Rectal smooth muscle tissue (tissue), 1 donor: ENCODE data around the gene RANBP3.

Source experiments
- H3K27ac ChIP-seq: one replicate; pipeline ENCODE4 v1.7.0; 2013; ENCODE audit warnings: low read depth, low read length, inconsistent platforms
- H3K27me3 ChIP-seq: one replicate; pipeline ENCODE4 v1.7.0; 2013; ENCODE audit warnings: low read length; ENCODE audit not compliant: control insufficient read depth, insufficient read depth
- H3K36me3 ChIP-seq: one replicate; pipeline ENCODE4 v1.7.0; 2013; ENCODE audit warnings: low read length; ENCODE audit not compliant: control insufficient read depth, insufficient read depth
- H3K4me1 ChIP-seq: one replicate; pipeline ENCODE4 v1.7.0; 2013; ENCODE audit warnings: low read length; ENCODE audit not compliant: control insufficient read depth, insufficient read depth
- H3K4me3 ChIP-seq: one replicate; pipeline ENCODE4 v1.7.0; 2013; ENCODE audit warnings: low read length
- H3K9ac ChIP-seq: one replicate; pipeline ENCODE4 v1.7.0; 2013; ENCODE audit warnings: low read length

The RANBP3 gene

GRCh38 chr19:6000228-6000847 is 22.4 kb upstream of the RANBP3 start:
- Histone ChIP-seq H3K27ac (no peak overlapping the region), H3K9ac (no peak overlapping the region), H3K27me3 (no peaks in the 10 kb centered on the region), H3K36me3 (peaks cover 24% of the 10 kb centered on the region), H3K4me3 (no peak overlapping the region), H3K4me1 (no peaks in the 10 kb centered on the region)

GRCh38 chr19:5999693-6000092 is 21.8 kb upstream of the RANBP3 start:
- no peaks in the 10 kb centered on the region for H3K27me3 ChIP-seq
- peaks cover 20% of the 10 kb centered on the region for H3K36me3 ChIP-seq
- no peak overlapping the region for H3K9ac ChIP-seq
- no peak overlapping the region for H3K27ac ChIP-seq
- no peaks in the 10 kb centered on the region for H3K4me1 ChIP-seq
- H3K4me3 ChIP-seq, result no peak overlapping the region

GRCh38 chr19:5997371-5997770 is 19.4 kb upstream of the RANBP3 start:
- Histone ChIP-seq H3K4me3 (no peak overlapping the region), H3K36me3 (peaks cover 20% of the 10 kb centered on the region), H3K4me1 (peaks cover 13% of the 10 kb centered on the region), H3K9ac (no peak overlapping the region), H3K27me3 (no peaks in the 10 kb centered on the region), H3K27ac (no peak overlapping the region)

- Histone ChIP-seq H3K9ac (no peak overlapping the region), H3K4me3 (no peak overlapping the region), H3K36me3 (peaks cover 20% of the 10 kb centered on the region), H3K27ac (no peak overlapping the region), H3K27me3 (no peaks in the 10 kb centered on the region), H3K4me1 (peaks cover 13% of the 10 kb centered on the region)
These were observed 18.8 kb upstream of the RANBP3 start for GRCh38 chr19:5996623-5997320.

- Histone ChIP-seq H3K4me3 (no peak overlapping the region), H3K27ac (no peak overlapping the region), H3K9ac (no peak overlapping the region), H3K36me3 (peaks cover 19% of the 10 kb centered on the region), H3K27me3 (no peaks in the 10 kb centered on the region), H3K4me1 (peaks cover 13% of the 10 kb centered on the region)
These were observed 18.2 kb upstream of the RANBP3 start for GRCh38 chr19:5996102-5996501.

- Histone ChIP-seq H3K4me1 (peaks cover 13% of the 10 kb centered on the region), H3K27ac (no peak overlapping the region), H3K27me3 (no peaks in the 10 kb centered on the region), H3K36me3 (peaks cover 14% of the 10 kb centered on the region), H3K9ac (no peak overlapping the region), H3K4me3 (no peak overlapping the region)
These were observed 17.7 kb upstream of the RANBP3 start for GRCh38 chr19:5995606-5996005.

GRCh38 chr19:5994405-5995165 is 16.6 kb upstream of the RANBP3 start:
- no peaks in the 10 kb centered on the region for H3K27me3 ChIP-seq
- H3K27ac ChIP-seq, result no peak overlapping the region
- H3K9ac ChIP-seq, result no peak overlapping the region
- H3K36me3 ChIP-seq, result peaks cover 11% of the 10 kb centered on the region
- no peak overlapping the region for H3K4me3 ChIP-seq
- peaks cover 13% of the 10 kb centered on the region for H3K4me1 ChIP-seq

GRCh38 chr19:5993648-5994358 is 15.9 kb upstream of the RANBP3 start:
- Histone ChIP-seq H3K36me3 (peaks cover 8% of the 10 kb centered on the region), H3K27me3 (no peaks in the 10 kb centered on the region), H3K4me1 (peaks cover 13% of the 10 kb centered on the region), H3K4me3 (no peak overlapping the region), H3K9ac (no peak overlapping the region), H3K27ac (peak overlapping the region; percentile 56)

GRCh38 chr19:5993201-5993600 is 15.3 kb upstream of the RANBP3 start:
- Histone ChIP-seq H3K9ac (no peak overlapping the region), H3K27me3 (no peaks in the 10 kb centered on the region), H3K4me1 (peaks cover 13% of the 10 kb centered on the region), H3K36me3 (peaks cover 8% of the 10 kb centered on the region), H3K27ac (peak overlapping the region; percentile 56), H3K4me3 (no peak overlapping the region)

GRCh38 chr19:5992756-5993155 is 14.8 kb upstream of the RANBP3 start:
- no peak overlapping the region for H3K4me3 ChIP-seq
- peaks cover 8% of the 10 kb centered on the region for H3K36me3 ChIP-seq
- peaks cover 13% of the 10 kb centered on the region for H3K4me1 ChIP-seq
- H3K27me3 ChIP-seq, result no peaks in the 10 kb centered on the region
- H3K9ac ChIP-seq, result no peak overlapping the region
- H3K27ac ChIP-seq, result peak overlapping the region; percentile 56

GRCh38 chr19:5991244-5991838 is 13.4 kb upstream of the RANBP3 start:
- Histone ChIP-seq H3K27ac (no peak overlapping the region), H3K9ac (no peak overlapping the region), H3K36me3 (peaks cover 5% of the 10 kb centered on the region), H3K4me1 (peaks cover 16% of the 10 kb centered on the region), H3K4me3 (no peak overlapping the region), H3K27me3 (no peaks in the 10 kb centered on the region)

- Histone ChIP-seq H3K27ac (no peak overlapping the region), H3K4me1 (peaks cover 16% of the 10 kb centered on the region), H3K9ac (no peak overlapping the region), H3K4me3 (no peak overlapping the region), H3K27me3 (no peaks in the 10 kb centered on the region), H3K36me3 (no peaks in the 10 kb centered on the region)
These were observed 12.4 kb upstream of the RANBP3 start for GRCh38 chr19:5990289-5990797.
